ENCODE results near the gene RAI2. TPM values are rescaled to one million over a fixed set of nuclear protein-coding genes. Genes with fewer than 3 reads are reported as not detected.

Gene RAI2
- total RNA-seq, result 0.27 and 0.34 TPM in 2 replicates
- long read RNA-seq, result 0 reads

DNA sequence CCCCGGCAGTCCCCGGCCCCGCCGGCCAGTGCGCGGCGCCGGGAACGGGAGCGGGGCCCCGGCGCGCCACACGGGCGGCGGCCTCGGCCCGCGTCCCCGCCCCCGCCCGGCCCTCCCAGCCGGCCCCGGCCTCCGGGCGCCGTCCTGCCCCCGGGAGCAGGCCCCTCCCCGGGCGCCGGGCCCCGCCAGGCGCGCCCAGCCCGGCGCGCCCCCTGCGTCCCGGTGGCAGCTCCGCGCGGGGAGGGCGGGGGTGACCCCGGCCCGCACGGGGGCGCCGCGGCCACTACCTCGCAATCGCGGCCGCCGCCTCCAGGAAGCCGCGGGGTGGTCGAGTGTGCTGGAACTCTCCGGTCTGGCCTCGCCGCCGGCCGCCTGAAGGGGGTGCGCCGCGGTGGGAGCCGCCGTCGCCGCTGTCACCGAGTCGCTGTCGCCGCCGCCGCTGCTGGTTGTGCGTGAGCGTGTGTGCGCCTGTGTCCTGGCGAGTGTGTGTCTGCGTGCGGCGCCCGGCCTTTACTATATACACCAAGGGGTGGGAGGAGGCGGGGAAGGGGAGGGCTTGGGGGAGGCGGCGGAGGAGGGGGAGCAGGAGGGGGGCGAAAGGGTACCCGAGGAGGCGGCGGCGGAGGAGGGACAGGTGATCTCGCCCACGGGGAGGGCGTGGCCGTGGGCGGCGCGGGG, at the start of gene RAI2:
Gene RAI2 (minus strand): TSS at position 488 of the 678 bp plus-strand sequence. CDS start 59,288 bp downstream, outside the sequence.
- H3K9me3 Mint-ChIP-seq (ENCODE audit: unreplicated experiment), result no peaks in the 10 kb centered on the region
- H3K36me3 Mint-ChIP-seq (ENCODE audit: unreplicated experiment), result no peaks in the 10 kb centered on the region
- TF ChIP-seq, protein P1, sequence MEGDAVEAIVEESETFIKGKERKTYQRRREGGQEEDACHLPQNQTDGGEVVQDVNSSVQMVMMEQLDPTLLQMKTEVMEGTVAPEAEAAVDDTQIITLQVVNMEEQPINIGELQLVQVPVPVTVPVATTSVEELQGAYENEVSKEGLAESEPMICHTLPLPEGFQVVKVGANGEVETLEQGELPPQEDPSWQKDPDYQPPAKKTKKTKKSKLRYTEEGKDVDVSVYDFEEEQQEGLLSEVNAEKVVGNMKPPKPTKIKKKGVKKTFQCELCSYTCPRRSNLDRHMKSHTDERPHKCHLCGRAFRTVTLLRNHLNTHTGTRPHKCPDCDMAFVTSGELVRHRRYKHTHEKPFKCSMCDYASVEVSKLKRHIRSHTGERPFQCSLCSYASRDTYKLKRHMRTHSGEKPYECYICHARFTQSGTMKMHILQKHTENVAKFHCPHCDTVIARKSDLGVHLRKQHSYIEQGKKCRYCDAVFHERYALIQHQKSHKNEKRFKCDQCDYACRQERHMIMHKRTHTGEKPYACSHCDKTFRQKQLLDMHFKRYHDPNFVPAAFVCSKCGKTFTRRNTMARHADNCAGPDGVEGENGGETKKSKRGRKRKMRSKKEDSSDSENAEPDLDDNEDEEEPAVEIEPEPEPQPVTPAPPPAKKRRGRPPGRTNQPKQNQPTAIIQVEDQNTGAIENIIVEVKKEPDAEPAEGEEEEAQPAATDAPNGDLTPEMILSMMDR (IDR thresholded peaks at IDR 0.05), result no peak
- no peak within 1 kb of the TSS for H3K27ac Mint-ChIP-seq (ENCODE audit: unreplicated experiment)
- no peak for DNase-seq (ENCODE audit: extremely low spot score, unreplicated experiment)
- H3K4me1 Mint-ChIP-seq (ENCODE audit: unreplicated experiment), result peaks cover 4% of the 10 kb centered on the region
- peaks cover 61% of the 10 kb centered on the region for H3K27me3 Mint-ChIP-seq (ENCODE audit: unreplicated experiment)
- H3K4me3 Mint-ChIP-seq (ENCODE audit: unreplicated experiment), result peak within 1 kb of the TSS; percentile 63

DNA sequence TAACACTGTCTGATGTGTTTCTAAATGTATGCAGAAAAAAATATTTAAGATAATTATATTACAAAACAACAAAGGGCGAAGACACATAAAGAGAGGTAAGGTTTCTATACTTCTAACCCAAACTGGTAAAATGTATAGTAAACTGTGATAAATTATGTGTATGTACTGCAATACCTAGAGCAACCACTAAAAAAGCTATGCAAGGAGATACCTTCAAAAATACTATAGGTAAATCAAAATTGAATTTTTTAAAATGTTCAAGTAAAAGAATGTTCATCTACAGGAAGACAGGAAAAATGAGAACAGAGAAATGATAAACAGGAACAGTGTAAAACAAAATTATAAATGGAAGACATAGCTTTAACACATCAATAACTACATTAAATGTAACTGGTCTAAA, 27.3 kb upstream of the RAI2 start:
- Mint-ChIP-seq H3K36me3 (ENCODE audit: unreplicated experiment) (no peaks in the 10 kb centered on the region), H3K9me3 (ENCODE audit: unreplicated experiment) (peaks cover 17% of the 10 kb centered on the region), H3K4me1 (ENCODE audit: unreplicated experiment) (no peaks in the 10 kb centered on the region), H3K4me3 (ENCODE audit: unreplicated experiment) (no peak overlapping the region), H3K27ac (ENCODE audit: unreplicated experiment) (no peak overlapping the region), H3K27me3 (ENCODE audit: unreplicated experiment) (peaks cover 3% of the 10 kb centered on the region)
- no peak for DNase-seq (ENCODE audit: extremely low spot score, unreplicated experiment)
- TF ChIP-seq, protein P1 (IDR thresholded peaks at IDR 0.05), result no peak

DNA sequence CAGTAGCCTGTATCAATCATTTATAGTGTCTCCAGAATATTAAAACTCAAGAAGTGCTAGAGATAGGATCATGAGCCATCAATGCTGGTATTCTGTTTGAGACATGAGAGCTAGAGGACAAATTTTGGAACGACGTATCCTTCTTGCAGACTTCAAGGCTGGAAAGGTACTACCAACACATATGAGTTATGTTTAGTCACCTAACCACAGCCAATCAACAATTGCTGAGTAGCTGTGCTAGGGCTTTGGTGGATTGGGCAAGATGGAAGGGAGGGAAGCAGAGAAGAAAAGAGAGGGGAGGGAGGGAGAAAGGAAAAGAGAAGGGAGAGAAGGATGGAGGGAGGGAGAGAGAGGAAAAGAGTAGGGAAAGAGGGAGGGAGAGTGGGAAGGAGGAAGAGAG, 21.6 kb upstream of the RAI2 start:
- TF ChIP-seq, protein P1 (IDR thresholded peaks at IDR 0.05), result no peak
- Mint-ChIP-seq H3K4me3 (ENCODE audit: unreplicated experiment) (no peak overlapping the region), H3K27me3 (ENCODE audit: unreplicated experiment) (peaks cover 3% of the 10 kb centered on the region), H3K4me1 (ENCODE audit: unreplicated experiment) (no peaks in the 10 kb centered on the region), H3K9me3 (ENCODE audit: unreplicated experiment) (peaks cover 13% of the 10 kb centered on the region), H3K27ac (ENCODE audit: unreplicated experiment) (no peak overlapping the region), H3K36me3 (ENCODE audit: unreplicated experiment) (no peaks in the 10 kb centered on the region)
- DNase-seq (ENCODE audit: extremely low spot score, unreplicated experiment), result no peak

DNA sequence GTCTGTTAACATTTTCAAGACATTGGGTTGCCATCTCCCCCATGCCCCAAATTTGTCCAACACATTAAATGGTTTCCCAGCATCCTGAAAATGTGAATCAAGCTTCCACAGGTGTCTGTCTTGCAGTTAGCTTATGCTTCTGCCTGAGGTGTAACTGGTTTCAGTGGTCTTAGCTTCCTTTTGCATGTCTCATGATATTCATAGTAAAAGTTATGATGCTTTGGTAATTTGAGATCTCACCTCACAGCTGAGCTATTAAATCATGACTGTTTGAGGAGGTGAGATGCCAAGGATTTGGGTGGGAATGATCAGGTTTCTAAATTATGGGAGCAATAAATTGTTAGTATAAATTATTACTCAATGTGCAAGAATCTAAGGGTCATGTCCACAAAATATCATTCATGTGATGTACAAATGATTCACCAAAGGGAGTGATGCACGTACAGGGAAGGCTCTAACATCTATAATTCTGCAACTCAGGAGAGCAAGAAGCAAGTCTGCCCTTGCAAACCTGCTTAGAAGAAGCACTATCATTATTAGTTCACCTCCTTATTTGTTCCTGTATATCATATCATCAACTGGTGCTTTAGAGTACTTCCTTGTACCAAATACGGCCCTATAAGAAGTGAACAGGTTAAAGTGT, 17.1 kb upstream of the RAI2 start:
- TF ChIP-seq, protein P1 (IDR thresholded peaks at IDR 0.05), result no peak
- DNase-seq (ENCODE audit: extremely low spot score, unreplicated experiment), result no peak
- Mint-ChIP-seq H3K36me3 (ENCODE audit: unreplicated experiment) (no peaks in the 10 kb centered on the region), H3K27me3 (ENCODE audit: unreplicated experiment) (no peaks in the 10 kb centered on the region), H3K27ac (ENCODE audit: unreplicated experiment) (no peak overlapping the region), H3K4me3 (ENCODE audit: unreplicated experiment) (no peak overlapping the region), H3K4me1 (ENCODE audit: unreplicated experiment) (no peaks in the 10 kb centered on the region), H3K9me3 (ENCODE audit: unreplicated experiment) (peaks cover 8% of the 10 kb centered on the region)

DNA sequence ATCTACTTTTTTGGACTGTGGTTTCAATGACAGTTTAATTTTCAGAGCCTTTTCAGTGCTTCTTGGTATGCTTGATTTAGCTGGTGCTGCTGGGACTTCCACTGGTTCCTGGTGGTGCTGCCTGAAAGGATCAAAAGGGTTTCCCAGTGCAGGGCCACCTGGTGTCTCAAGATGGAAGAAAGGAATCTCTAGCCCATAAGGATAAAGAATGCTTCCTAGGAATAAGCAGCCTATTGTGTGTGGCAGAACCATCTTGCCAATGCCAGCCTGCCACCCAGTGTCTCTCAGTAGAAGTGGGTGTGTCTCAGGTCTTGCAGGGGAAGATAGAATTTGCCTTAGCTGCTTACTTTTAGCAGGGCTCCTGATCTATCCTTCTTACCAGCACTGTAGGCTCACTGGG, 15.0 kb upstream of the RAI2 start:
- DNase-seq (ENCODE audit: extremely low spot score, unreplicated experiment), result no peak
- no peaks in the 10 kb centered on the region for H3K36me3 Mint-ChIP-seq (ENCODE audit: unreplicated experiment)
- TF ChIP-seq, protein P1 (IDR thresholded peaks at IDR 0.05), result no peak
- H3K27ac Mint-ChIP-seq (ENCODE audit: unreplicated experiment), result no peak overlapping the region
- peaks cover 10% of the 10 kb centered on the region for H3K9me3 Mint-ChIP-seq (ENCODE audit: unreplicated experiment)
- H3K27me3 Mint-ChIP-seq (ENCODE audit: unreplicated experiment), result no peaks in the 10 kb centered on the region
- no peak overlapping the region for H3K4me3 Mint-ChIP-seq (ENCODE audit: unreplicated experiment)
- no peaks in the 10 kb centered on the region for H3K4me1 Mint-ChIP-seq (ENCODE audit: unreplicated experiment)
